Activated naive CD4-positive, alpha-beta T cell treated with anti-CD3 and anti-CD28 coated beads, Interleukin-2, amount 10 ng/mL, durations not matched to agents 7 days and 5 days (primary cell): ENCODE measurements around the gene KCNJ13.

Source experiments
- CTCF ChIA-PET: fragments of 350-600 bp; sonication (Branson Sonifier 250); formaldehyde crosslinking; loops from one replicate; lab custom pipeline; 2021; ENCODE audit warnings: antibody characterized with exemption; lab: Charles Lee
- DNase-seq: peaks from one replicate; pipeline ENCODE4 v3.0.0-alpha.2; 2020
- H3K27ac Mint-ChIP-seq: one replicate; pipeline ENCODE4 v1.8.0; 2021; ENCODE audit warnings: mild to moderate bottlenecking, moderate library complexity, mixed read lengths
- H3K27me3 Mint-ChIP-seq: one replicate; pipeline ENCODE4 v1.8.0; 2021; ENCODE audit warnings: mild to moderate bottlenecking, mixed read lengths
- H3K36me3 Mint-ChIP-seq: one replicate; pipeline ENCODE4 v1.8.0; 2021; ENCODE audit warnings: mixed read lengths
- H3K4me1 Mint-ChIP-seq: one replicate; pipeline ENCODE4 v1.8.0; 2021; ENCODE audit warnings: mixed read lengths
- H3K4me3 Mint-ChIP-seq: one replicate; pipeline ENCODE4 v1.8.0; 2021; ENCODE audit warnings: mild to moderate bottlenecking, moderate library complexity, mixed read lengths
- H3K9me3 Mint-ChIP-seq: one replicate; pipeline ENCODE4 v1.8.0; 2021; ENCODE audit warnings: mixed read lengths

Gene KCNJ13

GRCh38 chr2:232783278-232783677 is 6.9 kb upstream of the KCNJ13 start:
- peaks cover 31% of the 10 kb centered on the region for H3K36me3 Mint-ChIP-seq
- CTCF ChIA-PET: no interaction called here

GRCh38 chr2:232781765-232782164 is 5.4 kb upstream of the KCNJ13 start:
- DNase-seq: no peak
- H3K27me3 Mint-ChIP-seq: no peaks in the 10 kb centered on the region
- CTCF ChIA-PET: no interaction called here
- peaks cover 6% of the 10 kb centered on the region for H3K4me1 Mint-ChIP-seq
- peaks cover 22% of the 10 kb centered on the region for H3K36me3 Mint-ChIP-seq
- no peak overlapping the region for H3K4me3 Mint-ChIP-seq
- no peaks in the 10 kb centered on the region for H3K9me3 Mint-ChIP-seq
- no peak overlapping the region for H3K27ac Mint-ChIP-seq

More at GRCh38 chr2:232783278-232783677, 6.9 kb upstream of the KCNJ13 start:
- peaks cover 6% of the 10 kb centered on the region for H3K4me1 Mint-ChIP-seq
- H3K27ac Mint-ChIP-seq: no peak overlapping the region
- H3K27me3 Mint-ChIP-seq: no peaks in the 10 kb centered on the region
- H3K9me3 Mint-ChIP-seq: no peaks in the 10 kb centered on the region
- no peak for DNase-seq
- H3K4me3 Mint-ChIP-seq: no peak overlapping the region

GRCh38 chr2:232779934-232780333 is 3.6 kb upstream of the KCNJ13 start:
- Mint-ChIP-seq H3K9me3 (no peaks in the 10 kb centered on the region), H3K36me3 (peaks cover 18% of the 10 kb centered on the region), H3K4me3 (no peak overlapping the region), H3K27me3 (no peaks in the 10 kb centered on the region), H3K4me1 (peaks cover 6% of the 10 kb centered on the region), H3K27ac (no peak overlapping the region)
- CTCF ChIA-PET: interaction anchor here (0.8 kb wide), 1 partner anchor 175 kb away, joined by 3 read pairs; no protein-coding TSS in a partner anchor
- no peak for DNase-seq

- CTCF ChIA-PET: interaction anchor here (0.8 kb wide), 1 partner anchor 174 kb away, joined by 3 read pairs; no protein-coding TSS in a partner anchor
- no peak for DNase-seq
- H3K27ac Mint-ChIP-seq: no peak overlapping the region
- H3K4me3 Mint-ChIP-seq: no peak overlapping the region
- no peaks in the 10 kb centered on the region for H3K9me3 Mint-ChIP-seq
- H3K27me3 Mint-ChIP-seq: no peaks in the 10 kb centered on the region
- H3K4me1 Mint-ChIP-seq: peaks cover 6% of the 10 kb centered on the region
- peaks cover 18% of the 10 kb centered on the region for H3K36me3 Mint-ChIP-seq
Measured at GRCh38 chr2:232779465-232779864, 3.1 kb upstream of the KCNJ13 start.

GRCh38 chr2:232777276-232777675 is 911 bp upstream of the KCNJ13 start:
- Mint-ChIP-seq H3K27ac (no peak overlapping the region), H3K27me3 (no peaks in the 10 kb centered on the region), H3K9me3 (no peaks in the 10 kb centered on the region), H3K36me3 (peaks cover 22% of the 10 kb centered on the region), H3K4me1 (peaks cover 15% of the 10 kb centered on the region), H3K4me3 (no peak overlapping the region)
- no peak for DNase-seq
- CTCF ChIA-PET: no interaction called here

GRCh38 chr2:232773815-232774214 is 2.5 kb downstream of the KCNJ13 start:
- no peaks in the 10 kb centered on the region for H3K9me3 Mint-ChIP-seq
- H3K27me3 Mint-ChIP-seq: no peaks in the 10 kb centered on the region
- no peak overlapping the region for H3K27ac Mint-ChIP-seq
- no peak overlapping the region for H3K4me3 Mint-ChIP-seq
- peaks cover 31% of the 10 kb centered on the region for H3K36me3 Mint-ChIP-seq
- CTCF ChIA-PET: no interaction called here
- peaks cover 23% of the 10 kb centered on the region for H3K4me1 Mint-ChIP-seq
- no peak for DNase-seq

- Mint-ChIP-seq H3K4me1 (peaks cover 23% of the 10 kb centered on the region), H3K27ac (peak overlapping the region; percentile 81), H3K27me3 (no peaks in the 10 kb centered on the region), H3K4me3 (no peak overlapping the region), H3K36me3 (peaks cover 40% of the 10 kb centered on the region), H3K9me3 (no peaks in the 10 kb centered on the region)
- peak; percentile 23 for DNase-seq
- CTCF ChIA-PET: interaction anchor here (0.9 to 1.7 kb wide), 2 partner anchors 38 to 160 kb away, joined by 3 to 4 read pairs; no protein-coding TSS in a partner anchor
Measured at GRCh38 chr2:232772531-232772930, 3.8 kb downstream of the KCNJ13 start.

GRCh38 chr2:232771870-232772269 is 4.5 kb downstream of the KCNJ13 start:
- peaks cover 40% of the 10 kb centered on the region for H3K36me3 Mint-ChIP-seq
- H3K4me3 Mint-ChIP-seq: no peak overlapping the region
- H3K9me3 Mint-ChIP-seq: no peaks in the 10 kb centered on the region
- H3K4me1 Mint-ChIP-seq: peaks cover 23% of the 10 kb centered on the region
- H3K27ac Mint-ChIP-seq: peak overlapping the region; percentile 39
- no peaks in the 10 kb centered on the region for H3K27me3 Mint-ChIP-seq
- CTCF ChIA-PET: interaction anchor here (0.6 to 1.7 kb wide), 4 partner anchors 9 to 415 kb away, joined by 3 to 4 read pairs (median 3); no protein-coding TSS in a partner anchor
- no peak for DNase-seq

GRCh38 chr2:232770207-232770606 is 6.2 kb downstream of the KCNJ13 start:
- peaks cover 25% of the 10 kb centered on the region for H3K4me1 Mint-ChIP-seq
- H3K4me3 Mint-ChIP-seq: no peak overlapping the region
- peaks cover 48% of the 10 kb centered on the region for H3K36me3 Mint-ChIP-seq
- H3K9me3 Mint-ChIP-seq: no peaks in the 10 kb centered on the region
- CTCF ChIA-PET: interaction anchor here (0.7 kb wide), 1 partner anchor 38 kb away, joined by 3 read pairs; no protein-coding TSS in a partner anchor
- DNase-seq: no peak
- no peak overlapping the region for H3K27ac Mint-ChIP-seq
- no peaks in the 10 kb centered on the region for H3K27me3 Mint-ChIP-seq

- CTCF ChIA-PET: interaction anchor here (0.6 kb wide), 1 partner anchor 261 kb away, joined by 3 read pairs; no protein-coding TSS in a partner anchor
- peaks cover 21% of the 10 kb centered on the region for H3K4me1 Mint-ChIP-seq
- no peak for DNase-seq
- no peaks in the 10 kb centered on the region for H3K27me3 Mint-ChIP-seq
- no peak overlapping the region for H3K4me3 Mint-ChIP-seq
- H3K36me3 Mint-ChIP-seq: peaks cover 52% of the 10 kb centered on the region
- H3K9me3 Mint-ChIP-seq: no peaks in the 10 kb centered on the region
- no peak overlapping the region for H3K27ac Mint-ChIP-seq
Measured at GRCh38 chr2:232767866-232768265, 8.5 kb downstream of the KCNJ13 start.

- Mint-ChIP-seq H3K9me3 (no peaks in the 10 kb centered on the region), H3K36me3 (peaks cover 40% of the 10 kb centered on the region), H3K4me1 (peaks cover 16% of the 10 kb centered on the region), H3K27ac (no peak overlapping the region), H3K27me3 (no peaks in the 10 kb centered on the region), H3K4me3 (no peak overlapping the region)
- CTCF ChIA-PET: interaction anchor here (0.9 to 1.8 kb wide), 2 partner anchors 293 to 299 kb away, joined by 3 to 5 read pairs; no protein-coding TSS in a partner anchor
- DNase-seq: peak; percentile 66
Measured at GRCh38 chr2:232761301-232761907, 15.0 kb downstream of the KCNJ13 start.

GRCh38 chr2:232757905-232758304 is 18.5 kb downstream of the KCNJ13 start:
- no peak overlapping the region for H3K4me3 Mint-ChIP-seq

GRCh38 chr2:232750135-232750671 is 26.2 kb downstream of the KCNJ13 start:
- Mint-ChIP-seq H3K9me3 (no peaks in the 10 kb centered on the region), H3K27ac (no peak overlapping the region), H3K27me3 (no peaks in the 10 kb centered on the region), H3K4me1 (peaks cover 12% of the 10 kb centered on the region), H3K36me3 (peaks cover 34% of the 10 kb centered on the region), H3K4me3 (no peak overlapping the region)
- CTCF ChIA-PET: no interaction called here
- DNase-seq: no peak

More at GRCh38 chr2:232757905-232758304, 18.5 kb downstream of the KCNJ13 start:
- no peaks in the 10 kb centered on the region for H3K9me3 Mint-ChIP-seq
- H3K27me3 Mint-ChIP-seq: no peaks in the 10 kb centered on the region
- no peak for DNase-seq
- peaks cover 36% of the 10 kb centered on the region for H3K36me3 Mint-ChIP-seq
- H3K4me1 Mint-ChIP-seq: peaks cover 16% of the 10 kb centered on the region
- CTCF ChIA-PET: no interaction called here
- H3K27ac Mint-ChIP-seq: peak overlapping the region; percentile 45

- H3K4me3 Mint-ChIP-seq: no peak overlapping the region
- H3K27ac Mint-ChIP-seq: peak overlapping the region; percentile 45
- peaks cover 35% of the 10 kb centered on the region for H3K36me3 Mint-ChIP-seq
- no peaks in the 10 kb centered on the region for H3K9me3 Mint-ChIP-seq
- H3K27me3 Mint-ChIP-seq: no peaks in the 10 kb centered on the region
- CTCF ChIA-PET: no interaction called here
- DNase-seq: no peak
- H3K4me1 Mint-ChIP-seq: peaks cover 21% of the 10 kb centered on the region
Measured at GRCh38 chr2:232749331-232749730, 27.0 kb downstream of the KCNJ13 start.

- CTCF ChIA-PET: no interaction called here
- no peaks in the 10 kb centered on the region for H3K27me3 Mint-ChIP-seq
- H3K4me3 Mint-ChIP-seq: no peak overlapping the region
- no peak overlapping the region for H3K27ac Mint-ChIP-seq
- H3K36me3 Mint-ChIP-seq: peaks cover 32% of the 10 kb centered on the region
- DNase-seq: no peak
- peaks cover 30% of the 10 kb centered on the region for H3K4me1 Mint-ChIP-seq
- no peaks in the 10 kb centered on the region for H3K9me3 Mint-ChIP-seq
Measured at GRCh38 chr2:232748038-232748437, 28.3 kb downstream of the KCNJ13 start.
